Placental epithelial cell (primary cell): ENCODE data around the gene NAP1L3. TPM values are rescaled to one million over a fixed set of nuclear protein-coding genes. Genes with fewer than 3 reads are reported as not detected.

Experiments used
- total RNA-seq: library from RNA; depleted of rRNA; stranded (reverse); fragments of >200 nt; gene quantifications from 2 replicates; pipeline ENCODE4 v1.2.3, GENCODE V29; 2012

NAP1L3 gene
- 20.8 and 24.3 TPM in 2 replicates for total RNA-seq

GRCh38 chrX:93673056-93673868 lies at the start of gene NAP1L3:
TSS of gene NAP1L3 (minus strand) at chrX:93673578. CDS start at chrX:93673304, 274 bp downstream.

GRCh38 chrX:93673869-93674271 lies 492 bp upstream of the NAP1L3 start, which contains the start of gene FAM133A:
TSS of gene FAM133A (plus strand) at chrX:93674206. CDS start at chrX:93709420, 35,214 bp downstream.

Other genes starting within 250 kb of the NAP1L3 start
- gene FAM133A, start 628 bp upstream of the NAP1L3 start, total RNA-seq = 0.79 and 0.87 TPM in 2 replicates